ENCODE data around the gene WDFY4.

- TF ChIP-seq, protein P1, sequence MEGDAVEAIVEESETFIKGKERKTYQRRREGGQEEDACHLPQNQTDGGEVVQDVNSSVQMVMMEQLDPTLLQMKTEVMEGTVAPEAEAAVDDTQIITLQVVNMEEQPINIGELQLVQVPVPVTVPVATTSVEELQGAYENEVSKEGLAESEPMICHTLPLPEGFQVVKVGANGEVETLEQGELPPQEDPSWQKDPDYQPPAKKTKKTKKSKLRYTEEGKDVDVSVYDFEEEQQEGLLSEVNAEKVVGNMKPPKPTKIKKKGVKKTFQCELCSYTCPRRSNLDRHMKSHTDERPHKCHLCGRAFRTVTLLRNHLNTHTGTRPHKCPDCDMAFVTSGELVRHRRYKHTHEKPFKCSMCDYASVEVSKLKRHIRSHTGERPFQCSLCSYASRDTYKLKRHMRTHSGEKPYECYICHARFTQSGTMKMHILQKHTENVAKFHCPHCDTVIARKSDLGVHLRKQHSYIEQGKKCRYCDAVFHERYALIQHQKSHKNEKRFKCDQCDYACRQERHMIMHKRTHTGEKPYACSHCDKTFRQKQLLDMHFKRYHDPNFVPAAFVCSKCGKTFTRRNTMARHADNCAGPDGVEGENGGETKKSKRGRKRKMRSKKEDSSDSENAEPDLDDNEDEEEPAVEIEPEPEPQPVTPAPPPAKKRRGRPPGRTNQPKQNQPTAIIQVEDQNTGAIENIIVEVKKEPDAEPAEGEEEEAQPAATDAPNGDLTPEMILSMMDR (IDR thresholded peaks at IDR 0.05), result no peak
- TF ChIP-seq POLR2AphosphoS5 (IDR thresholded peaks at IDR 0.05; ENCODE audit: low read depth, low read length), result no peak
- no peak for TF ChIP-seq TCF7L2 (IDR thresholded peaks at IDR 0.05; ENCODE audit: low read depth, low read length)
These were observed 297.9 kb downstream of the WDFY4 start for GRCh38 chr10:48982584-48982983.
